Keratinocyte (primary cell): ENCODE data around the gene RASEF. TPM values are rescaled to one million over a fixed set of nuclear protein-coding genes. Genes with fewer than 3 reads are reported as not detected.

Source experiments
- DNase-seq: peaks from one replicate; pipeline ENCODE4 v3.0.0-alpha.2; 2011; ENCODE audit warnings: low read depth, missing footprints, low spot score
- FAIRE-seq: peaks from 2 replicates; lab custom pipeline; 2011; peaks lifted over from hg19 to GRCh38; lab: Jason Lieb, UNC
- H2AFZ ChIP-seq: 2 replicates; pipeline ENCODE4 v1.6.0; 2012; ENCODE audit warnings: low read length, control low read depth, inconsistent platforms; ENCODE audit not compliant: control insufficient read depth
- H3K27ac ChIP-seq: 2 replicates; pipeline ENCODE4 v1.5.1; 2011; ENCODE audit warnings: low read length; ENCODE audit not compliant: control insufficient read depth, insufficient read depth
- H3K27me3 ChIP-seq: 3 replicates; pipeline ENCODE4 v1.6.0; 2011; ENCODE audit warnings: low read length; ENCODE audit not compliant: control insufficient read depth, insufficient read depth; ENCODE audit errors: extremely low read depth
- H3K36me3 ChIP-seq, 2 experiments: 2 replicates in 1 of 2; 3 replicates in 1 of 2; pipeline ENCODE4 v1.5.1; 2011; ENCODE audit warnings: low read length in 2 of 2, mild to moderate bottlenecking in 1 of 2; ENCODE audit not compliant: control insufficient read depth in 2 of 2, insufficient read depth in 2 of 2; ENCODE audit errors: extremely low read depth in 1 of 2
- H3K4me1 ChIP-seq: 3 replicates; pipeline ENCODE4 v1.5.1; 2011; ENCODE audit warnings: low read length; ENCODE audit not compliant: control insufficient read depth, insufficient read depth; ENCODE audit errors: extremely low read depth
- H3K4me2 ChIP-seq: 3 replicates; pipeline ENCODE4 v1.6.0; 2011; ENCODE audit warnings: low read depth, low read length; ENCODE audit not compliant: control insufficient read depth, insufficient read depth; ENCODE audit errors: extremely low read depth
- H3K4me3 ChIP-seq, 3 experiments: fragments of 200-600 bp in 1 of 3; sonication (generic) in 1 of 3; 2 replicates in 2 of 3; 3 replicates in 1 of 3; pipeline ENCODE4 v1.5.1; 2011 to 2016; ENCODE audit warnings: low read length in 3 of 3, mild to moderate bottlenecking in 3 of 3, control low read depth in 2 of 3, inconsistent platforms in 1 of 3, low read depth in 1 of 3, mixed read lengths in 1 of 3, mixed run types in 1 of 3, moderate library complexity in 1 of 3; ENCODE audit not compliant: control insufficient read depth in 2 of 3, insufficient read depth in 2 of 3; ENCODE audit errors: extremely low read depth in 1 of 3
- H3K79me2 ChIP-seq: 2 replicates; pipeline ENCODE4 v1.6.0; 2012; ENCODE audit warnings: low read length; ENCODE audit not compliant: control insufficient read depth, insufficient read depth
- H3K9ac ChIP-seq: 3 replicates; pipeline ENCODE4 v1.6.0; 2011; ENCODE audit warnings: low read length; ENCODE audit not compliant: control insufficient read depth, insufficient read depth; ENCODE audit errors: extremely low read depth
- H3K9me1 ChIP-seq: 3 replicates; pipeline ENCODE4 v1.6.0; 2011; ENCODE audit warnings: low read length; ENCODE audit not compliant: control insufficient read depth, insufficient read depth; ENCODE audit errors: extremely low read depth
- H3K9me3 ChIP-seq: 2 replicates; pipeline ENCODE4 v1.5.1; 2012; ENCODE audit warnings: low read depth, low read length; ENCODE audit not compliant: control insufficient read depth
- H4K20me1 ChIP-seq: 3 replicates; pipeline ENCODE4 v1.6.0; 2011; ENCODE audit warnings: low read length; ENCODE audit not compliant: control insufficient read depth, insufficient read depth; ENCODE audit errors: extremely low read depth
- CTCF ChIP-seq, 3 experiments: IDR thresholded peaks in 1 of 3; conservative IDR thresholded peaks in 1 of 3; optimal IDR thresholded peaks in 1 of 3; 2 replicates in 2 of 3; 3 replicates in 1 of 3; pipeline versions ENCODE3 to v1.5.1; 2011; ENCODE audit warnings: low read length in 3 of 3, mild to moderate bottlenecking in 3 of 3, moderate library complexity in 2 of 3, control low read depth in 1 of 3, inconsistent platforms in 1 of 3; ENCODE audit not compliant: insufficient read depth in 2 of 3; ENCODE audit errors: extremely low read depth in 1 of 3
- EZH2 ChIP-seq: IDR thresholded peaks from one replicate; pipeline ENCODE4 v1.6.1; 2012; ENCODE audit warnings: inconsistent platforms, mild to moderate bottlenecking, low read length, moderate library complexity
- dilution Hi-C: fragments of 300-500 bp; cut with MboI; formaldehyde crosslinking; loops from one replicate; pipeline ENCODE4 v1.7.0; 2020; ENCODE audit warnings: low sequenced_read_pairs; ENCODE audit not compliant: extremely low pct_ligation_motif_present
- polyA plus RNA-seq, 5 experiments: library from polyadenylated mRNA; depleted of rRNA in 3 of 5; stranded (reverse) in 3 of 5; stranded (forward) in 1 of 5; unstranded in 1 of 5; fragments of >200 nt; gene quantifications; 1 replicate in 1 of 5; 2 replicates in 3 of 5; 3 replicates in 1 of 5; pipeline versions ENCODE4 v1.2.1 to v1.2.3, GENCODE V29; 2011 to 2012; ENCODE audit warnings: missing spikeins in 2 of 5, low read depth in 1 of 5, low replicate concordance in 1 of 5

The RASEF gene
- polyA plus RNA-seq, 1 donor (not counting 4 experiments of a cell fraction or from before 2014, with no cell fraction given), result 0.28 TPM

GRCh38 chr9:82975176-82975575, 87.8 kb downstream of the RASEF start:
- Histone ChIP-seq H3K27me3 (no peaks in the 10 kb centered on the region), H3K4me1 (no peaks in the 10 kb centered on the region), H4K20me1 (no peaks in the 10 kb centered on the region), H3K9me3 (peaks cover 2% of the 10 kb centered on the region), H3K36me3 (no peaks in the 10 kb centered on the region), H3K79me2 (no peaks in the 10 kb centered on the region), H3K27ac (no peak overlapping the region), H3K9ac (no peak overlapping the region), H3K4me2 (no peak overlapping the region), H3K4me3 (no peak overlapping the region), H2AFZ (no peak overlapping the region), H3K9me1 (no peaks in the 10 kb centered on the region)
- DNase-seq, result no peak
- FAIRE-seq, result no peak
- dilution Hi-C loops, result no loop called here
- no peak for TF ChIP-seq CTCF (optimal IDR thresholded peaks at IDR 0.05 in 1 of 3, IDR thresholded peaks at IDR 0.05 in 1 of 3, conservative IDR thresholded peaks at IDR 0.05 in 1 of 3; ENCODE audit: extremely low read depth in 1 of 3, insufficient read depth in 2 of 3, low read length in 3 of 3)
- no peak for TF ChIP-seq EZH2

GRCh38 chr9:82972446-82972845, 90.5 kb downstream of the RASEF start:
- Histone ChIP-seq H3K27me3 (no peaks in the 10 kb centered on the region), H4K20me1 (no peaks in the 10 kb centered on the region), H3K9me1 (no peaks in the 10 kb centered on the region), H3K4me2 (no peak overlapping the region), H3K9ac (no peak overlapping the region), H3K9me3 (peaks cover 2% of the 10 kb centered on the region), H3K4me3 (no peak overlapping the region), H3K27ac (no peak overlapping the region), H3K36me3 (no peaks in the 10 kb centered on the region), H2AFZ (no peak overlapping the region), H3K79me2 (no peaks in the 10 kb centered on the region), H3K4me1 (no peaks in the 10 kb centered on the region)
- FAIRE-seq (no peak), DNase-seq (no peak)
- dilution Hi-C loops, result no loop called here
- no peak for TF ChIP-seq EZH2
- TF ChIP-seq CTCF (optimal IDR thresholded peaks at IDR 0.05 in 1 of 3, IDR thresholded peaks at IDR 0.05 in 1 of 3, conservative IDR thresholded peaks at IDR 0.05 in 1 of 3; ENCODE audit: extremely low read depth in 1 of 3, insufficient read depth in 2 of 3, low read length in 3 of 3), result no peak
